ENCODE measurements around the gene S100A9. TPM values are rescaled to one million over a fixed set of nuclear protein-coding genes. Genes with fewer than 3 reads are reported as not detected.

The S100A9 gene
- total and polyA plus RNA-seq, 2 of the 8 experiments (the other 6 are each of a cell fraction or from before 2014, with no cell fraction given): not detected

DNA sequence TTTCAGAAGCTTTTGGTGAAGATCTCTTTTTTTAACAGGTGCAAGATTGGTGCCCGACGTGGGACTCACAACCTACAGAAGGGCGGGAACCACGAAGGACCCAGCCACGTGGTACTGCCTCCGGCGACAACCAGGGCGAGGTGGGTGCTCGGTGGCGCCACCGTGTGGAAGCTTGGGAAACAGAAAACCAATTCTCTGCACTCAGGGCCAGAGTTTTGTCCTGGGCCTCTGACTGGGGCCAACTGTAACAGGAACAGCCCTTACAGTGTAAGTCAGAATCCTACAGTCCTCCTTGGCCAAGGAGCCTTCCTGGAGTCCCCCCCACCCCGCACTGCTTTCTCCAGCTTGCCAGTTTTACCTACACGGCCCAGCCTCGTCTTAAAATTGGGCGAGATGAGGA is 47.1 kb downstream of the S100A9 start (continued):
- TF ChIP-seq FOSL1 (IDR thresholded peaks at IDR 0.05; ENCODE audit: insufficient read depth, low read depth, low read length) (no peak), EGR1 (IDR thresholded peaks at IDR 0.05; ENCODE audit: borderline replicate concordance, low read depth, low read length) (peak; percentile 40; the same call in 1 of the 2 replicates), KDM5A (IDR thresholded peaks at IDR 0.05; ENCODE audit: low read length) (no peak), BCL11A (IDR thresholded peaks at IDR 0.05; ENCODE audit: low read depth in 2 of 2, low read length in 2 of 2) (no peak), RBBP5 (IDR thresholded peaks at IDR 0.05; ENCODE audit: borderline replicate concordance, low read depth, low read length) (no peak), CTCF (IDR thresholded peaks at IDR 0.05; ENCODE audit: control extremely low read depth in 1 of 3, insufficient read depth in 1 of 3, low read depth in 1 of 3, low read length in 3 of 3) (peak; percentile 81 to 90 (median 84)), RNF2 (IDR thresholded peaks at IDR 0.05; ENCODE audit: borderline replicate concordance, low read depth, low read length, missing control alignments, poor library complexity, severe bottlenecking) (peak; percentile 66), SP2 (IDR thresholded peaks at IDR 0.05; ENCODE audit: low read length) (no peak), GTF2F1 (IDR thresholded peaks at IDR 0.05; ENCODE audit: borderline replicate concordance, low read depth, low read length) (0 out of 2 replicates have a peak, but pooled peaks have one; percentile 55), CHD2 (IDR thresholded peaks at IDR 0.05; ENCODE audit: low read length) (no peak), YY1 (IDR thresholded peaks at IDR 0.05; ENCODE audit: low read depth, low read length) (no peak), POU5F1 (IDR thresholded peaks at IDR 0.05; ENCODE audit: low read depth, low read length) (no peak), GABPA (IDR thresholded peaks at IDR 0.05; ENCODE audit: borderline replicate concordance, insufficient read depth, low read length) (no peak), SIRT6 (IDR thresholded peaks at IDR 0.05; ENCODE audit: low read length) (no peak), BRCA1 (IDR thresholded peaks at IDR 0.05; ENCODE audit: low read depth, low read length) (no peak), RAD21 (IDR thresholded peaks at IDR 0.05 in 1 of 2, conservative IDR thresholded peaks at IDR 0.05 in 1 of 2; ENCODE audit: low read depth in 2 of 2, low read length in 2 of 2) (peak; percentile 31 to 59)
- TF ChIP-seq, protein P1, sequence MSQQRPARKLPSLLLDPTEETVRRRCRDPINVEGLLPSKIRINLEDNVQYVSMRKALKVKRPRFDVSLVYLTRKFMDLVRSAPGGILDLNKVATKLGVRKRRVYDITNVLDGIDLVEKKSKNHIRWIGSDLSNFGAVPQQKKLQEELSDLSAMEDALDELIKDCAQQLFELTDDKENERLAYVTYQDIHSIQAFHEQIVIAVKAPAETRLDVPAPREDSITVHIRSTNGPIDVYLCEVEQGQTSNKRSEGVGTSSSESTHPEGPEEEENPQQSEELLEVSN (IDR thresholded peaks at IDR 0.05): peak; percentile 100
- TF ChIP-seq, protein P2, sequence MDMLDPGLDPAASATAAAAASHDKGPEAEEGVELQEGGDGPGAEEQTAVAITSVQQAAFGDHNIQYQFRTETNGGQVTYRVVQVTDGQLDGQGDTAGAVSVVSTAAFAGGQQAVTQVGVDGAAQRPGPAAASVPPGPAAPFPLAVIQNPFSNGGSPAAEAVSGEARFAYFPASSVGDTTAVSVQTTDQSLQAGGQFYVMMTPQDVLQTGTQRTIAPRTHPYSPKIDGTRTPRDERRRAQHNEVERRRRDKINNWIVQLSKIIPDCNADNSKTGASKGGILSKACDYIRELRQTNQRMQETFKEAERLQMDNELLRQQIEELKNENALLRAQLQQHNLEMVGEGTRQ (IDR thresholded peaks at IDR 0.05; ENCODE audit: low read length): peak; percentile 51
